ENCODE results near the gene IFFO2.

Gene IFFO2

DNA sequence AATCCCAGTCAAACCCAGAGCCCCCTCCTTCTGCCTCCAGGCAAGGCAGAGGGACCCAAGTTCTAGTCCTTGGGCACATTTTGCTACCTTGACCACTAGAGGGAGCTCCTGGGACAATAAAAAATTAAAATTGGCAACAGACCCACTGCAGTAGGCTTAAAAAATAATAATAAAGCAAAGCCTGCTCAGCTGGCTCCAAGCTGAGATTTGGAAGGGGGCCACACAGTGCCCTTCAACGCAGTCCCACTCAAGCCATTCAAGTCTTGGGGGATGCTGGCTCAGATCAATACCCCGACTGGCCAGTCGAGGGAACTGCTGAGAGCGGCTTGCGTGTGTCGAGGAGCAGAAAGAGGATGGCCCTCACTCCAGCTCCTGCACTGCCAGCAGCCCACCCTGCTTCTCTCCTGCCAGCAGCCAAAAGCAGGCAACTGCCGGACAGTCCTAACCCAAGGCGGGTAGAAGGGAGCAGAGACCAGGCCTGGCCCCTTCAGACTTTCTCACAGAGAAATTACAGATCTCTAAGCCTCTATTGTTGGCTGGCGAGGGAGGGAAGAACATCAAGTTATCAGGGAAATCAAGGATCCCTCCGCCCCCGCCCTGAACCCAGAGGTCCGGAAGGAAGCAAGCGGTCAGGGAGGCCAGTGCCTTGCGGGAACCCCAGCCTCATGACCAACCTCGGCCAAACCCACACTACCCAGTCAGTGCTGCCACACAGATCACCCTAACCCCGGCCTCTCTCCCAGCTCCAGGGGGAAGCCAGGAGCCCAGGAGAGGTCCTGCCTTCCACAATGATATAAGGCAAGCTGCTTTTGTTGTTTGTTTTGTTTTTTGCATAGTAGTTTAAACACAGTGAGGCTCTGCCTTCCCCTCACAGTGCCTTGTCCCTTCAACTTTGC lies 49.2 kb downstream of the IFFO2 start:
- DNase-seq (ENCODE audit: low read depth in 2 of 2), result peak; percentile 77
- TF ChIP-seq, protein P1, sequence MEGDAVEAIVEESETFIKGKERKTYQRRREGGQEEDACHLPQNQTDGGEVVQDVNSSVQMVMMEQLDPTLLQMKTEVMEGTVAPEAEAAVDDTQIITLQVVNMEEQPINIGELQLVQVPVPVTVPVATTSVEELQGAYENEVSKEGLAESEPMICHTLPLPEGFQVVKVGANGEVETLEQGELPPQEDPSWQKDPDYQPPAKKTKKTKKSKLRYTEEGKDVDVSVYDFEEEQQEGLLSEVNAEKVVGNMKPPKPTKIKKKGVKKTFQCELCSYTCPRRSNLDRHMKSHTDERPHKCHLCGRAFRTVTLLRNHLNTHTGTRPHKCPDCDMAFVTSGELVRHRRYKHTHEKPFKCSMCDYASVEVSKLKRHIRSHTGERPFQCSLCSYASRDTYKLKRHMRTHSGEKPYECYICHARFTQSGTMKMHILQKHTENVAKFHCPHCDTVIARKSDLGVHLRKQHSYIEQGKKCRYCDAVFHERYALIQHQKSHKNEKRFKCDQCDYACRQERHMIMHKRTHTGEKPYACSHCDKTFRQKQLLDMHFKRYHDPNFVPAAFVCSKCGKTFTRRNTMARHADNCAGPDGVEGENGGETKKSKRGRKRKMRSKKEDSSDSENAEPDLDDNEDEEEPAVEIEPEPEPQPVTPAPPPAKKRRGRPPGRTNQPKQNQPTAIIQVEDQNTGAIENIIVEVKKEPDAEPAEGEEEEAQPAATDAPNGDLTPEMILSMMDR (IDR thresholded peaks at IDR 0.05; ENCODE audit: low read depth, low read length), result peak; percentile 71
- H3K4me3 ChIP-seq (replicated peaks in 1 of 2; ENCODE audit: low read depth in 2 of 2, low read length in 2 of 2), result no peak overlapping the region

DNA sequence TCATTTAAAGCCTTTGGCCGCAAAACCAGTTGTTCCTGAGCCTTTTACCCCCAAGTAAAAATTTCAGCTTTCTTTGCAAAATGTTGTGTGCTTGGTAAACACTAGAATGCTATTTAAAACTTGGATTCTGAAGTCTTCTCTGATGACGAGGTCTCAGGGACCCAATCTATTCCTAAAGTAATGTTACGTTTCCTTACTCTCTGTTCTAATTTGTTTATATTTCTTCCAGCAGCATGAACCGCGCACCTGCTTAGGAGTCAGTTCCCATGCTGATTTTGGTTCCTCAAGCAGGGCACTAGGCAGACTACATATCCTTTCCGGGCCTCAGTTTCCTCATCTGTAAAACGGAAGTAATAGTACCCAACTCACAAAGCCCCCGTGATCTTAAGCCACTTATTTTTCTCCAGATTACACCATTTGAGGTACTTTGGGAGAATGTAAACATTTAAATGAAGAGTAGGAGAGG lies 53.2 kb downstream of the IFFO2 start:
- TF ChIP-seq, protein P1 (IDR thresholded peaks at IDR 0.05; ENCODE audit: low read depth, low read length), result no peak
- H3K4me3 ChIP-seq (replicated peaks in 1 of 2; ENCODE audit: low read depth in 2 of 2, low read length in 2 of 2), result peak overlapping the region; percentile 69 to 89
- no peak for DNase-seq (ENCODE audit: low read depth in 2 of 2)

DNA sequence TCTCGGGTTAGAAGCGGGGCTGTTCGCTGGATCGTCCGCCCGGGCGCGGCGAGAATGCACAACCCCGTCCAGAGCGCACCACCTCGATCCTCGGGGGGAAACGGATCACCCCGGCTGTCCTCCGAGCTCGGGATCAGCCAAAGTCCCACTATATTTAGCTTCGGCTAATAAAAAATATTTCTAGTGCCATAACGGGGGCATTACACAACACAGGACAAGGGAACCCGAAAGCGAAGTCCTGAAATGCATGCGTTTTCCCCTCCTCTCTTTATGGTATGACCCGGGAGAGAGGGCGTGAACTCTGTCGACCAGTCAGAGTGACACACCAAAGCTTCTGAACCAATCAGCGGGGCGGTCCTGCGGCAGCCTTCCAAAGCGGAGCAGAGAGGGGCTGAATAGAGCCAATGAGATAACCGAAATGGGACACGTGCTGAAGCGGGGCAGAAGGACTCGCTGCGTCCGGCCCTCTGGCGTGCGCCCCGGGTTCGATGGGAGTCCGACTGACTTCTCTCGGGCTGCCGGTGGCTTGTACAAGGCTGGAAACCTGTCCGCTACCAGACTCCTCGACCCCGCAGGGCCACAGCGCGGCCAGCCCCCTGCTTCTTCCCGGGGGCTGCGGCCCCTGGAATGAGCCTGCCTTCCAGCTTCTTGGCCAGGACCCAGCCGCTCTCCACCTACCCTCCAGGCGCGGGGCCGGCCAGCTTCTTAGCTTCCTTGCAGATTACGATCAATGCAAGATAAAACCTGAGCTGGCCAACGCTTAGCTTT lies 53.8 kb downstream of the IFFO2 start, which contains the start of gene ALDH4A1:
Gene ALDH4A1 (minus strand): TSS at position 33 of the 768 bp plus-strand sequence. CDS start 32 bp downstream, at position 1.
- peak within 1 kb of the TSS; percentile 69 to 89 for H3K4me3 ChIP-seq (replicated peaks in 1 of 2; ENCODE audit: low read depth in 2 of 2, low read length in 2 of 2)
- peak; percentile 99 for DNase-seq (ENCODE audit: low read depth in 2 of 2)
- TF ChIP-seq, protein P1 (IDR thresholded peaks at IDR 0.05; ENCODE audit: low read depth, low read length), result no peak

DNA sequence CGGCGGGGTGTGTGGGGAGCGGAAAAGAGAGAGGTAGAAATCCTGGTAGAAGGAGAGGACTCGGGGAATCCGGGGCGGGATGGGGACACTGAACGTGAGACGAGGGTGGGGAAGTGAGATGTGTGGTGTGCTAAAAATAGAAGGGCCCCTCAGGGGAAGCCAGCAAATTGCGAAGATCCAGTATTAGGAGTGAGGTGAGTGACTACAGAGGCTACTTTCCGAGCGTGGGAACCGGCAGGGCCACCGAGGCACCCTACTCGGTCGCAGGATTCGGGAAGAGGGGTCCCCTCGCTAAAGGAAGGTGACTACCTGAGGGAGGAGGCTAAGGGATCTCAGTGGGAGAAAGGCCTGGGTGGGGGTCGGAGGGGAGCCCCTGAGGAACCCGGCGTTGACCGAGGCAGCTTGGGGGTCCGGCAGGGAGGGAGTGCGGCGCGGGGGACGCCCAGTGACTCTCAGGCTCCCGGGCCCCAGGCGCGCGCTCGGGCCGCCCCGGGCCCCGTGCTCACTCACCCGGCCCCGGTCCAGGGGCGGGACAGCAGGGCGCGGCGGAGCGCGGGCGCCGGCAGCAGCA lies 54.4 kb downstream of the IFFO2 start:
- no peak for DNase-seq (ENCODE audit: low read depth in 2 of 2)
- H3K4me3 ChIP-seq (replicated peaks in 1 of 2; ENCODE audit: low read depth in 2 of 2, low read length in 2 of 2), result peak overlapping the region; percentile 69 to 89
- TF ChIP-seq, protein P1 (IDR thresholded peaks at IDR 0.05; ENCODE audit: low read depth, low read length), result no peak

DNA sequence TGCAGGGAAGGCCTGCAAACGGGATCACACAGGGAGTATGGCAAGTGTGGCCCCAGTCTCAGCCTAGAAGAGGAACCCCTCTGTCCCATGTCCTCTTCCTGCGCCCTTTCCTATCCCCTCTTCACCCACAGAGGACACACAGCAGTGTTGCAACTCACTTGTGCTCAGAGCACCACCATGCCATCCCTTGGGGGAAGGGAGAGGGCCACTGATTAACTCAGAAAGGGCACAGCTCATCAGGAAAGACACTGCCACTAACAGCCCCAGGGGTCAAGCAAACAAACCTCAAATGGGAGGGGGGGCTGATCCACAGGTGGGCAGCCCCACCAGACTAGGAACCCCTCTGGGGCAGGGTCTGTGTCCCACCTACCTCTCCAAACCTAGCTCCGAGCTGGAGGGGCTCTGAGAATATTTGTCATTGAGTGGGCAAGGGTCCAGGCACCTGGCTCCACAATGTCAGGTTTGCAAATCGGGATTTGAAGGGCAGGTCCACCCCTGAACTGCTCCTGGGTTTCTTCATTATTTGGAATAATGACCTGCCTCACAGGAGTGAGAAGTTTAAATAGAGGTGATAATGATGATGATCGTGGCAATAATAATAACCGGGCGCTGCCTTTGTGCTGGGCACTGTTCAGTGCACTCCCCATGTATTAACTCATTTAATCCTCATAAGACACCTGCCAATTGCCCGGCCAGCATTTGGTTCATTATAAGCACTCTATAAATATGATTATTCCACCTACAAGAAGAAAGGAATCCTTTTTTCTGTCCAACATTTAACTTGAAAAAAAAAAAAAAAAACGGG lies 55.1 kb downstream of the IFFO2 start:
- H3K4me3 ChIP-seq (replicated peaks in 1 of 2; ENCODE audit: low read depth in 2 of 2, low read length in 2 of 2), result peak overlapping the region; percentile 69 to 89
- TF ChIP-seq, protein P1 (IDR thresholded peaks at IDR 0.05; ENCODE audit: low read depth, low read length), result no peak
- no peak for DNase-seq (ENCODE audit: low read depth in 2 of 2)
